Stimulated activated CD4-positive, alpha-beta T cell treated with anti-CD3 and anti-CD28 coated beads, Interleukin-15, amount 100 ng/mL, for 24 hours (primary cell): ENCODE measurements around the gene NCOA3.
"Not testable (repeated sequence)": the region's sequence is repeated elsewhere in the genome, so short reads cannot be mapped to it uniquely, and the experiment has no call there.

Experiments
- DNase-seq: peaks from one replicate; pipeline ENCODE4 v3.0.0-alpha.2; 2020

The NCOA3 gene

DNA sequence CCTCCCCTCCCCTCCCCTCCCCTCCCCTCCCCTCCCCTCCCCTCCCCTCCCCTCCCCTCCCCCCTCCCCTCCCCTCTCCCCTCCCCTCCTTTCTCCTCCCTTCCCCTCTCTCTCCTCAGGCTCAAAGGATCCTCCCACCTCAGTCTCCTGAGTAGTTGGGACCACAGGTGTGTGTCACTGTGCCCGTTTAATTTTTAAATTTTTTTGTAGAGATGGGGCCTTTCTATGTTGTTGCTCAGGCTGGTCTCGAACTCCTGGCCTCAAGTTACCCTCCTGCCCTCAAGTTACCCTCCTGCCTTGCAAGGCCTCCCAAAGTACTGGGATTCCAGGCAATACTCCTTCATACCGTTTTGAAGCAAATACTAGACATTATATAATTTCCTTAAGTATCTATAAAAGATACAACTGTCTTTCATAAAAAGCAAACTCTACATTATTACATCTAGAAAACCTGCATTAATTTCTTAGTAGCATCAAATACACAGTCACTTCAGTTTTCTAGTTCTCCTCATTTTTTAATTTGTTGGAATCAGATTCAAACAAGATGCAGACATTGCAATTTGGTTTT lies 39.8 kb downstream of the NCOA3 start:
- no peak for DNase-seq

DNA sequence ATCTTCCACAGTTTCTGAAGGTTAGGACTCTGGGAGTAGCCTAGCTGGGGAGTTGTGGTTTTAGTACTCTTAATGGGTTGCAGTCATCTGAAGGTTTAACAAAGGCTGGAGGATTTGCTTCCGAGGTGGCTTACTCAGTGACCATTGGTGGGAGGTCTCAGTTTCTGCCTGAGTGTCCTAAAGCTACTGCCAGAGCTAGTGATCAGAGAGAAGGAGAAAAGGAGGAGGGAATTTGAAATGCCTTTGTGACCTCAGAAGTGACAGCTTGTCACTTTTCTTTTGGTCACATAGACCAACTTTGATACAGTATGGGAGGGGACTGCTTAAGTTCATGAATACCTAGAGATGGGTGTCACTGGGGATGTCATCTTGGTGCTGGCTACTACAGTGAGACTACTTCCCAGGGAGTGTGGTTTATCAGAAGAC lies 41.3 kb downstream of the NCOA3 start:
- DNase-seq = no peak

DNA sequence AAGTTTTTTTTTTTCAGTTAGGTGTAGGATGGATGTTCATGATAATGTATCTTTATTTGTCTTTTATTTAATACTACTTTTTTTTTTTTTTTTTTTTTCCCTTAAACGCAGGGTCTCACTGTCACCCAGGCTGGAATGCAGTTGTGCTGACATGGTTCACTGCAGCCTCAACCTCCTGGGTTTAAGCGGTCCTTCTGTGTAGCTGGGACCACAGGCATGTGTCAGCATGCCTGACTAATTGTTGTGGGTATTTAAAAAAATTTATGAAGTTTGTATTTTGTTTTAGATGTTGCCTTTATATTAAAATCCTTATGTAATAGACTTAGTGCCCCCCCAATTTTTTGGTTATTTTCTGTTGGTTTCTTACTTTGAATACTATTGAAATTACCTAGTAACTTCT lies 42.6 kb downstream of the NCOA3 start:
- DNase-seq = peak; percentile 24

DNA sequence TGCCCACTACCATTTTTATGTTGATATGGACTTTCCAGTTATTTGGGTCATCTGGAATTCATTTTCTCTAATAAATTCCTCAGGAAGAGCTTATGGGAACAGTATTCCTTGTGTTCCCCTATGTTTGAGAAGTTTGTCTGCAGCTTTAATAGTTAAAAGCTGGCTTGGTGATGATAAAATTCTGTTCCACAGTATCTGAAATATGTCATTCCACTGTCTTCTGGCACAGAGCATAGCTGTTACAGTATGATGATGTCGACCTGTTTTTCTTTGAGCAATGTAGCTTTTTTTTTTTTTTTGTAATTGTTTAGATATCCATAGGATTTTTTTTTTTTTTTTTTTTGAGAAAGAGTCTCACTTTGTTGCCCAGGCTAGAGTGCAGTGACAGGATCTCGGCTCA lies 43.2 kb downstream of the NCOA3 start:
- no peak for DNase-seq

DNA sequence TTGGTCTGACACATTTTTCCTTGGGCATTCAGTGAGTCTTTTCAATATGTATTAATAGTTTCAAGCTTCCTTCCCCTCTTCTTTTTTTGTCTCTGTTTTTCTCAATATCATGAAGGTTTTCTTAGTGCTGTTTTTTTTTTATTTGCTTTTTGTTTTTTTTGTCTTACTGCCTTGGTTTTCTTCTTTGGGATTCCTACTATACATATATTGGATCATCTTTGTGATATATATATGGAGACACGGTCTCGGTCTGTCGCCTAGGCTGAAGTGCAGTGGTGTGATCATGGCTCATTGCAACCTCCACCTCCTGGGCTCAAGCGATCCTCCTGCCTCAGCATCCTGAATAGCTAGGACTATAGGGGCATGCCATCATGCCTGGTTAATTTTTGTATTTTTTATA lies 43.8 kb downstream of the NCOA3 start:
- DNase-seq = no peak

DNA sequence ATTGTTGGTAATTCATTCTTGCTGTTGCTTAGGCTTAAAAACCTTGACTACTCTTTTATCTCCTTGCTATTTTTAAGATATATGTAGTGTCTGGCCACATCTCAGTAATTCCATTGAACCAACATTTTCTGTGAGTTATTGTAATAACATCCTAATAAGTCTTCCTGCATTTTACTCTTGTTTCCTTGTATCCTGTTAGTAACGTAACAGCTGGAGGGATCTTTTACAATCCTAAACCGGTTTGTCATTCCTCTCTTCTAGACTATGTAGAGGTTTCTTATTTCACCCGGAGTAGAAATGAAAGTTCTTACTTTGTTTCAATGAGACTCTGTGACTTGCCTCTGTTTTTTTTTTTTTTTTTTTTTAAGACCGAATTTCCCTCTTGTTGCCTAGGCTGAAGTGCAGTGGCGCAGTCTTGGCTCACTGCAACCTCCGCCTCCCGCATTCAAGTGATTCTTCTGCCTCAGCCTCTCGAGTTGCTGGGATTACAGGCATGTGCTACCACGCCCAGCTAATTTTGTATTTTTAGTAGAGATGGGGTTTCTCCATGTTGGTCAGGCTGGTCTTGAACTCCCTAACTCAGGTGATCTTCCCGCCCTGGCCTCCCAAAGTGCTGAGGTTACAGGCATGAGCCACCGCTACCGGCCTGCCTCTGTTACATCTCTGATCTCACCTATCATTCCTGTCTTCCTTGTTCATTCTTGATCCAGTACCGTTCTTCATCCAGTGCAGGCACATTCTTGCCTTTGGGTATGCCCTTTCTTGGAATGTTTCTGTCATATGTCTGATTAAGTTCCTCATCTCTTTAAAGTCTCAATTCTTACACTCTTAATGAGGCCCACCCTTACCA lies 44.7 kb downstream of the NCOA3 start:
- no peak for DNase-seq

DNA sequence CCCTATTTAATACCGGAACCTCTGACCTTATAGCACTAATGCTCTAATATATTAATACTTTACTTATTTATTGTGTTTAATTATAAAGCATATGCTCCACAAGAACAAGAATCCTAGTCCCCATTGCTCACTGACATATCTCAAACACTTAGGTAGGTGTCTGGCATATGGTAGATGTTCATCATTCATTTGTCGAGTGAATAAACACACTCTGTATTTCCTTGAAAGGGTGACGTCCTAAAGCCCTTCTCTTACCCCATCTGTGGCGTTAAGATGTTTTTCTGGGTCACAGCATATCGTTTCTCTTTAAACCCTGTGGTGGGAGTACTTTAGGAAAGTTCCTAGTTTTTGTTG lies 45.3 kb downstream of the NCOA3 start:
- no peak for DNase-seq

DNA sequence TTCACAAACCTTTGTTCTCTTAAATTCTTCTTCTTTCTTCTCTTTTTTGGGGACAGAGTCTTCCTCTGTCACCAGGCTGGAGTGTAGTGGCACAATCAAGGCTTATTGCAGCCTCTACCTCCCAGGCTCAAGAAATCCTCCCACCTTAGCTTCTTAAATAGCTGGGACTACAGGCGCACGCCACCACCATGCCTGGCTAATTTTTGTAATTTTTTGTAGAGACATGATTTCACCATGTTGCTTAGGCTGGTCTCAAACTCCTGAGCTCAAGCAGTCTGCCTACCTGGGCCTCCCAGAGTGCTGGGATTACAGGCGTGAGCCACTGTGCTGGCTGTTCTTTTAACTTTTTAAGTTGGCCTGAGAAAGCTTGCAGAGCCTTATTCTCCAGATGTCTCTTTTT lies 48.0 kb downstream of the NCOA3 start:
- DNase-seq = no peak

DNA sequence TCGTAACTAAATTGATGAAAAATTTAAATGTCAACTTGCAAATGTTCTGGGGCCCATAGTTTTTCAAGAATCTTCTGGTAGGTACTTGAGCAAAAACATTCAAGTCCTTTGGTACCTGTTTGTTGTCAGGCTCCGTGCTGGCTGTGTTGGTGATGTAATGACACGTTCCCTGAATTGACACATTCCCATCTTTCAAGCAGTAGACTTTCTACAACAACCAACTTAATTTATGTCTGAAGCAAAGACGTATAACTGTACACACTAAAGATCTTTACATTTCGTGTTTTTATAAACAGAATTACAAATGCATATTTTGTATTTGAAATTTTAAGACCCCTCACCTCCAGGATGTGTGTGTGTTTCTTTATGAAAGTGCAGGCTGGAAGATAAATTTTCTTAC lies 49.5 kb downstream of the NCOA3 start:
- DNase-seq = no peak

DNA sequence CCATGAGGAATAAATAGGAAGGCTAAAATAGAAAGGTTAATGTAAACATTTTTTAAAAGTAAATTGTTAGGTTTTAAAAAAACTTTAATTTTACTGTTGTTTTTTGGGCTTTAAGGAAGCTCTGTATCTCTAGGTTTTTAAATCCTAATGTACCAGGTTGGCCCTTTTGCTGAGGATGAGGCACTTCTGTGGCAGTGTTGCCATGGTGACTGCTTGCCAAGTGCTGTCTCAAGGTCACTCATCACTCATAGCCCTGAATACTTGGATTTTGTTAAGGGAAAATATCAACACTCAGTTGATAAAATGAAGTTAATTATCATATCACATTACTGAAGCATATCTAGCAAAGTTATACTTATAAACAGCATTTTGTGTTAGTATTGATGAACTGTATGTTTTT lies 50.2 kb downstream of the NCOA3 start:
- peak; percentile 28 for DNase-seq

DNA sequence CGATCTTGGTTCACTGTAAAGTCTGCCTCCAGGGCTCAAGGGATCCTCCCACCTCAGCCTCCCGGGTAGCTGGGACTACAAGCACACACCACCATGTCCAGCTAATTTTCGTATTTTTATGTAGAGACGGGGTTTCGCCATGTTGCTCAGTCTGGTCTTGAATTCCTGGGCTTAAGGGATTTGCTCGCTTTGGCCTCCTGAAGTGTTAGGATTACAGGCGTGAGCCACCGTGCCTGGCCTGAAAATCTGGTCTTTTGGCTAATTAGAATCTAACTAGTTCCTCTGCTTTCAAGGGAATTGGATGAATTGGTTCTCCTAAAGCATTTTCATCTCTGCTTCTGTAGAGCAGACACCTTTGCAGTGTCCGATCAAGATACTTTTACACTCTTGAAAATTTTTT lies 51.3 kb downstream of the NCOA3 start:
- no peak for DNase-seq

DNA sequence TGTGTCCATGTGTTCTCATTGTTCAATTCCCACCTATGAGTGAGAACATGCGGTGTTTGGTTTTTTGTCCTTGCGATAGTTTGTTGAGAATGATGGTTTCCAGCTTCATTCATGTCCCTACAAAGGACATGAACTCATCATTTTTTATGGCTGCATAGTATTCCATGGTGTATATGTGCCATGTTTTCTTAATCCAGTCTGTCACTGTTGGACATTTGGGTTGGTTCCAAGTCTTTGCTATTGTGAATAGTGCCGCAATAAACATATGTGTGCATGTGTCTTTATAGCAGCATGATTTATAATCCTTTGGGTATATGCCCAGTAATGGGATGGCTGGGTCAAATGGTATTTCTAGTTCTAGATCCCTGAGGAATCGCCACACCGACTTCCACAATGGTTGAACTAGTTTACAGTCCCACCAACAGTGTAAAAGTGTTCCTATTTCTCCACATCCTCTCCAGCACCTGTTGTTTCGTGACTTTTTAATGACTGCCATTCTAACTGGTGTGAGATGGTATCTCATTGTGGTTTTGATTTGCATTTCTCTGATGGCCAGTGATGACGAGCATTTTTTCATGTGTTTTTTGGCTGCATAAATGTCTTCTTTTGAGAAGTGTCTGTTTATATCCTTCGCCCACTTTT lies 52.0 kb downstream of the NCOA3 start:
- DNase-seq = not testable (repeated sequence)

DNA sequence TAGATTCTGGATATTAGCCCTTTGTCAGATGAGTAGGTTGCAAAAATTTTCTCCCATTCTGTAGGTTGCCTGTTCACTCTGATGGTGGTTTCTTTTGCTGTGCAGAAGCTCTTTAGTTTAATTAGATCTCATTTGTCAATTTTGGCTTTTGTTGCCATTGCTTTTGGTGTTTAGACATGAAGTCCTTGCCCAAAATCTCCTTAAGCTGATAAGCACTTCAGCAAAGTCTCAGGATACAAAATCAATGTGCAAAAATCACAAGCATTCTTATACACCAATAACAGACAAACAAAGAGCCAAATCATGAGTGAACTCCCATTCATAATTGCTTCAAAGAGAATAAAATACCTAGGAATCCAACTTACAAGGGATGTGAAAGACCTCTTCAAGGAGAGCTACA lies 52.6 kb downstream of the NCOA3 start:
- not testable (repeated sequence) for DNase-seq

DNA sequence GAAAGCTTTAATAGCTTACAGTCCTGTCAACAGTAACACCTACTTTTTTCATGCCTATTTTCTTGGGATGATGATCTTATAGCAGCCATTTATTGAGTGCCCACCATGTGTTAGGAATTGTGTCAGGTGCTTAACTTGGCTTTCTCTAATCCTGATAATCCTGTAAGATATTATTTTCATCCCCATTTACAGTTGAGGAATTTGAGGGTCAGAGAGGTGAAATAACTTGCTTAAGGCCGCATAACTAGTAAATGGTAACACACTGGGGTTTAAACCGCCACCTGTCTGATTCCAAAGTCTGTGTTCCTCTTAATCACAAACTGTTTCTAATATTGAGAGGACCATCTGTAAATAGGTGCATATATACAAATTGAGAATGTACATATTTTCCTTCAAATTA lies 55.5 kb downstream of the NCOA3 start:
- no peak for DNase-seq

DNA sequence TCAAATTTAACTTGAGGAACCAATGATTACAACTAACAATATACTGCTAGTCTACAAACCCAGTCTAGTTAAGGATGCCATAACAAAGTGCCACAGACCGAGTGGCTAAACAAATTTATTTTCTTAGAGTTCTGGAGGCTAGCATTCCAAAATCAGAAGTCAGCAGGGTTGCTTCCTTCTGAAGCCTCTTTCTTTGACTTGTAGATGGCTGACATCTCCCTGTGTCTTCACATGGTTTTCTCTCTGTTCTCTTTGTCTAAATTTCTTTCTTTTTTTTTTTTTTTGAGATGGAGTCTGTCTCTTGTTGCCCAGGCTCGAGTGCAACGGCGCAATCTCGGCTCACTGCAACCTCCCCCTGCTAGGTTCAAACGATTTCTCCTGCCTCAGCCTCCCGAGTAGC lies 56.1 kb downstream of the NCOA3 start:
- no peak for DNase-seq

DNA sequence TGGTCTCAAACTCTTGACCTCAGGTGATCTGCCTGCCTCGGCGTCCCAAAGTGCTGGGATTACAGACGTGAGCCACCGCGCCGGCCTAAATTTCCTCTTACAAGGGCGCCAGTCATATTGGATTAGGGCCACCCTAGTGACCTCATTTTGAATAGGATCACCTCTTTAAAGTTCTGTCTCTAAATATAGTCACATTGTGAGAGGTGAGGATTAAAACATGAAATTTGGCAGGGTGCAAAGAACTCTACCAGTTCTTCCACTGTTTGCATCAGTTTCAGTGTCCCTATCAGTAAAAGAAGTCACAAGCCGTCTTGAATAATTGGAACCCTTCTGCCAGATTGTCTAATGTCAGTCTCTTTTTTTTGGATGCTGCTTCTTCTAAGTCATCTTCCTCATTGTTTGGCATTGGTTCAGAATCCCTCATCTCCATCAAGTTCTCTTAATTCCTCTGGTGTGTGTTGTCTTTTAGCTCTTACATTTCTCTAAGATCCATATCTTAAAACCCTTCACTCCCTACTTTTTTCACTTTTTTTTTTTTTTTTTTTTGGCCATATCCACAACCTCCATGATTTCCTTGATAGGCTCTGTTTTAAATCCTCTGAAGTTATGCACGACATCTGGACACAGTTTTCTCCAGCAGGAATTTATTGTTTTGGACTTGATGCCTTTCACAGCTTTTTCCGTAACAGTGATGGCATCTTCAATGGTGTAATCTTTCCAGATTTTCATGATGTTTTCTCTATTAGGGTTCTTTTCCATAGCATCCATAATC lies 56.8 kb downstream of the NCOA3 start:
- no peak for DNase-seq

DNA sequence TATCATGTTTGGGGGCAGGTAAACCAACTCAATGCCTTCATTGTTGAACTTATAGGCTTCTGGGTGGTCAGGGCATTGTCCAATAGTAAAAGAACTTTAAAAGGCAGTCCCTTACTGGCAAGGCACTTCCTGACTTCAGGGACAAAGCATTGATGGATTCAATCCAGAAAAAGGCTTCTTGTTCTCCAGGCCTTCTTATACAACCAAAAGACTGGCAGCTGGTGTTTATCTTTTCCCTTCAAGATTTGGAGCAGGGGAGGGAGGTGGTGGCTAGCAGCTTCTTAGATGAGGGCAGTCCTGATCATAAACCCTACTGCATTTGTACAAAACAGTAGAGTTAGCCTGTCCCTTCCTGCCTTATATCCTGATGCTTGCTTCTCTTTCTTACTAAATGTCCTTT lies 57.5 kb downstream of the NCOA3 start:
- no peak for DNase-seq

DNA sequence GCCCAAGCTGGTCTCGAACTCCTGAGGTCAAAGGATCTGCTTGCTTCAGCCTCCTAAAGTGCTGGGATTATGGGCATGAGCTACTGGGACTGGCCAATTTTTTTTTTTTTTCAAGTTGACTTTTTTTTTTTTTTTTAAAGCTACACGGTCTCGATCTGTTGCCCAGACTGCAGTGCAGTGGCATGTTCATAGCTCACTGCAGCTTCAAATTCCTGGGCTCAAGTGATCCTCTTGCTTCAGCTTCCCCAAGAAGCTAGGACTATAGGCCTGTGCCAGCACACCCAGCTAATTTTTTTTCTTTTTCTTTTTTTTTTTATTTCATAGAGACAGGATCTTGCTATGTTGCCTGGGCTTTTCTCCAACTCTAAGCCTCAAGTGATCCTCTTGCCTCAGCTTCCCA lies 59.5 kb downstream of the NCOA3 start:
- no peak for DNase-seq

DNA sequence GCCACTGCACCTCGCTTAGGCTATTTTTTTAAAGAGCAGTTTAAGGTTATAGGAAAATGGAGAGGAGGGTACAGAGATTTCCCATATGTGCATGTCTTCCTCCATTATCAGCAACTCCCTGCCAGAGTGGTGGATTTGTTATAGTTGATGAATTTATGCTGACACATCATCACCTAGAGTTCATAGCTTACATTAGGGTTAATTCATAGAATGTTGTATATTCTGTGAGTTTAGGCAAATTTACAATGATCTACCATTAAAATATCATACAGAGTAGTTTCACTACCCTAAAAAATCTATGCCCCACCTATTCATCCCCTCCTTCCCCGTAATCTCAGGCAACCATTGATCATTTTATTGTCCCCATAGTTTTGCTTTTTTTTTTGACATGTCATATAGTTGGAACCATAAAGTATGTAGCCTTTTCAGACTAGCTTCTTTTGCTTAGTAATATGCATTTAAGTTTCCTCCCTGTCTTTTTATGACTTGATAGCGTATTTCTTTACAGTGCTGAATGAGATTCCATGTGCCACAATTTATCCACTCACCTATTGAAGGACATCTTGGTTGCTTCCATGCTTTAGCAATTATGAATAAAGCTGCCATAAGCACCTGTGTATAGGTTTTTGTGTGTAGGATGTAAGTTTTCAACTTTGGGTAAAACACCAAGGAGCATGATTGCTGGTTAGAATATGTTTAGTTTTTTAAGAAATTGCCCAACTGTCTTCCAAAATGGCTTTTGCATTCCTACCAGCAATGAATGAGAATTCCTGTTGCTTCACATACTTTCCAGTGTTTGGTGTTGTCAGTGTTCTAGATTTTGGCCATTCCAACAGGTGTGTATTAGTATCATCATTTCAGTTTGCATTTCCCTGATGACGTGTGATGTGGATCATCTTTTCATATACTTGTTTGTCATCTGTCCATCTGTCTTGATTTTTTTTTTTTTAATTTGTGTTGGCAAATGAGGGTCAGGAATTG lies 60.2 kb downstream of the NCOA3 start:
- no peak for DNase-seq

DNA sequence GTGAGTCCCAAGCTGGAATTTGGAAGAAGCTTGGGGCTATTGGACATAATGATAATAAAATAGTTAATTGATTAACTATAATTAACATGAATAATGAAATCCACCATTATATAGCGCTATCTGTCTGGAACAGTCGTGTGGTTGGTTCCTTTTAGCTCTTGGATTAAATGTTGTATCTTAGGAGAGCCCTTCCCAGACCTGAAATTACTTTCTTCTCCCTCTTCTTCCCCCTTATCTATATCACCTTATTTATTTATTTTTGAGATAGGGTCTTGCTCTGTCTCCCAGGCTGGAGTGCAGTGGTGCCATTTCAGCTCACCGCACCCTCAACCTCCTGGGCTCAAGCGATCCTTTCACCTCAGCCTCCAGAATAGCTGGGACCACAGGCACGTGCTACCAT lies 64.6 kb downstream of the NCOA3 start:
- DNase-seq = no peak

DNA sequence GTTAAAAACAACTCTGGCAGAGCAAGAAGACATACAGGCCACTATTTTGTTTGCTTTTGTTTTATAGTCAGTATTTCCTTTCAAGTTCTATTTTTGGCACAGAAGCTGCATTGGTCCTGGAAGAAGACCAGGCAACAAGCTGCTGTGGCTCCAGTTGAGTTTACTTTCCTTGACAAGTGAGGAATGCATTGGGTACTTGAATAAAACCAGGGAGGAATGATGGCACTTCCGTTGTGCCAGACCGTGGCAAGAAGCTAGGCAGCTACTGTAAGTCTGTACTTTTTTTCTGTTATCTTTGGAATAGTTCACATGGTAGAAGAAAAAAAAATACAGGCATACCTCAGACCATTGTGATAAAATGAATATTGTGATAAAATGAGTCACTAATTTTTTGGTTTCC lies 66.3 kb downstream of the NCOA3 start:
- DNase-seq = no peak

DNA sequence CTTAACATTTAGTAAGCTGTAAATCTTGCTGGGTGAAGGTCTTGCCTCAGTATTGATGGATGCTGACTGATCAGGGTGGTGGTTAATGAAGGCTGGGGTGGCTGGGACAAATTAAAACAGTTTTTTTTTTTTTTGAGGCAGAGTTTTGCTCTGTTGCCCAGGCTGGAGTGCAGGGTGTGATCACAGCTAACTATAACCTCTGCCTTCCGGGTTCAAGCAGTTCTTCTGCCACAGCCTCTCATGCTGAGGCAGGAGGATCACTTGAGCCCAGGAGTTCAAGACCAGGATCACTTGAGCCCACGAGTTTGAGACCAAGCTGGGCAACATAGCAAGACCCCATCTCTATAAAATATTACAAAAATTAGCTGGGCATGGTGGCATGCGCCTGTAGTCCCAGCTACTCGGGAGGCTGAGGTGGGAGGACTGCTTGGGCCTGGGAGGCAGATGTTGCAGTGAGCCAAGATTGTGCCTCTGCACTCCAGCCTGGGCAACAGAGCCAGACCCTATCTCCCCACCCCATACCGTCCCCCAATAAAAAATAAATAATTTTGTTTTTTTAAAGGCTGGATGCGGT lies 67.2 kb downstream of the NCOA3 start:
- DNase-seq = no peak
